Sigmoid colon (tissue), 4 donors: Measurements from ENCODE around the gene PLSCR5.

Source experiments
- EP300 ChIP-seq, 4 donors: sonication (generic); formaldehyde crosslinking; IDR thresholded peaks; one replicate each; pipeline ENCODE4 v1.6.1; 2017; ENCODE audit warnings: antibody characterized with exemption in 4 of 4
- POLR2A ChIP-seq, 2 donors: fragments of 450-650 bp; IDR thresholded peaks; one replicate each; pipeline ENCODE4 v1.6.1; 2016; ENCODE audit warnings: antibody characterized with exemption in 2 of 2, mild to moderate bottlenecking in 2 of 2, moderate library complexity in 2 of 2
- POLR2AphosphoS5 ChIP-seq, 4 donors: sonication (generic); formaldehyde crosslinking; IDR thresholded peaks; one replicate each; pipeline ENCODE4 v1.6.1; 2017; ENCODE audit warnings: antibody characterized with exemption in 4 of 4
- TF ChIP-seq, protein P1 (sequence below), 4 experiments: fragments of 450-650 bp in 3 of 4; fragments of 200-600 bp in 1 of 4; IDR thresholded peaks; one replicate each; pipeline ENCODE4 v1.5.1; 2016 to 2019; ENCODE audit warnings: antibody characterized with exemption in 4 of 4, mild to moderate bottlenecking in 3 of 4, moderate library complexity in 2 of 4

DNA sequence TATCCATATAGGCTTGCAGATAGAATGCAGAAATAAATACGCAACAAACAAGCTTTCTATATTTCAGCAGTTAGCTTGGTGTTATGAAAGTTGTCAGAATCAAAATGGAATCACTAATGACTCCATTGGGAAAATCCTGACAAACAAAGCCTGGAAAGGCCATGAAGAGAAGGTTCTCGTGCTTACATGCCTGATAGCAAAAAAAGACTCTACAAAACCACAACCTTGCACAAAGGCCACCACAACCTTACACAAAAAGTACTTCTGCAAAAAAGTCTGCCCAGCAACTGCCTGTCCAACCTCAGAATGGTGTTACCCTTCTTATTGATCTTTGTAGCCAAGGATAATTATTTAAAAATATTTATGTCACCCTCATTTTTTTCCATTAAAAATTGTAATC, 46.4 kb downstream of the PLSCR5 start:
- TF ChIP-seq, protein P1, sequence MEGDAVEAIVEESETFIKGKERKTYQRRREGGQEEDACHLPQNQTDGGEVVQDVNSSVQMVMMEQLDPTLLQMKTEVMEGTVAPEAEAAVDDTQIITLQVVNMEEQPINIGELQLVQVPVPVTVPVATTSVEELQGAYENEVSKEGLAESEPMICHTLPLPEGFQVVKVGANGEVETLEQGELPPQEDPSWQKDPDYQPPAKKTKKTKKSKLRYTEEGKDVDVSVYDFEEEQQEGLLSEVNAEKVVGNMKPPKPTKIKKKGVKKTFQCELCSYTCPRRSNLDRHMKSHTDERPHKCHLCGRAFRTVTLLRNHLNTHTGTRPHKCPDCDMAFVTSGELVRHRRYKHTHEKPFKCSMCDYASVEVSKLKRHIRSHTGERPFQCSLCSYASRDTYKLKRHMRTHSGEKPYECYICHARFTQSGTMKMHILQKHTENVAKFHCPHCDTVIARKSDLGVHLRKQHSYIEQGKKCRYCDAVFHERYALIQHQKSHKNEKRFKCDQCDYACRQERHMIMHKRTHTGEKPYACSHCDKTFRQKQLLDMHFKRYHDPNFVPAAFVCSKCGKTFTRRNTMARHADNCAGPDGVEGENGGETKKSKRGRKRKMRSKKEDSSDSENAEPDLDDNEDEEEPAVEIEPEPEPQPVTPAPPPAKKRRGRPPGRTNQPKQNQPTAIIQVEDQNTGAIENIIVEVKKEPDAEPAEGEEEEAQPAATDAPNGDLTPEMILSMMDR (IDR thresholded peaks at IDR 0.05): no peak
- TF ChIP-seq EP300 (IDR thresholded peaks at IDR 0.05) (no peak), POLR2AphosphoS5 (IDR thresholded peaks at IDR 0.05) (no peak), POLR2A (IDR thresholded peaks at IDR 0.05) (no peak)
